Stimulated activated CD8-positive, alpha-beta memory T cell treated with anti-CD3 and anti-CD28 coated beads, Interleukin-2, amount 100 ng/mL, for 1 hour (primary cell): ENCODE measurements around the gene POU2F1.
"Not testable (repeated sequence)": the region's sequence is repeated elsewhere in the genome, so short reads cannot be mapped to it uniquely, and the experiment has no call there.

ENCODE experiments used
- DNase-seq, 2 donors: peaks; one replicate each; pipeline ENCODE4 v3.0.0-alpha.2; 2020; ENCODE audit warnings: low read depth in 2 of 2

The POU2F1 gene

GRCh38 chr1:167205306-167206050, 15.2 kb upstream of the POU2F1 start:
- DNase-seq: not testable (repeated sequence)

- no peak for DNase-seq
Observed at GRCh38 chr1:167206166-167206835, 14.4 kb upstream of the POU2F1 start.

- DNase-seq: no peak
Observed at GRCh38 chr1:167207940-167208623, 12.6 kb upstream of the POU2F1 start.

GRCh38 chr1:167208624-167208976, 12.1 kb upstream of the POU2F1 start:
- DNase-seq: no peak

GRCh38 chr1:167209044-167209443, 11.6 kb upstream of the POU2F1 start:
- DNase-seq: no peak

- DNase-seq: no peak
Observed at GRCh38 chr1:167210966-167211674, 9.6 kb upstream of the POU2F1 start.

- no peak for DNase-seq
Observed at GRCh38 chr1:167212025-167212424, 8.7 kb upstream of the POU2F1 start.

GRCh38 chr1:167216809-167217208, 3.9 kb upstream of the POU2F1 start:
- no peak for DNase-seq

- no peak for DNase-seq
Observed at GRCh38 chr1:167219194-167219593, 1.5 kb upstream of the POU2F1 start.

GRCh38 chr1:167219646-167220536, 795 bp upstream of the POU2F1 start:
- peak; percentile 64 to 79 for DNase-seq

- no peak for DNase-seq
Observed at GRCh38 chr1:167221126-167221737, 546 bp downstream of the POU2F1 start.

- DNase-seq: peak; percentile 20 to 24
Observed at GRCh38 chr1:167221738-167222610, 1.3 kb downstream of the POU2F1 start.

- DNase-seq: no peak
Observed at GRCh38 chr1:167223144-167224103, 2.7 kb downstream of the POU2F1 start.

GRCh38 chr1:167224734-167225235, 4.1 kb downstream of the POU2F1 start:
- DNase-seq: not testable (repeated sequence)

- DNase-seq: no peak
Observed at GRCh38 chr1:167225920-167226319, 5.2 kb downstream of the POU2F1 start.

- no peak for DNase-seq
Observed at GRCh38 chr1:167227934-167228378, 7.3 kb downstream of the POU2F1 start.

GRCh38 chr1:167229719-167230385, 9.2 kb downstream of the POU2F1 start:
- no peak for DNase-seq

GRCh38 chr1:167230437-167230836, 9.8 kb downstream of the POU2F1 start:
- DNase-seq: no peak
